H1 (cell line): ENCODE measurements around the gene NFKB1. TPM values are rescaled to one million over a fixed set of nuclear protein-coding genes. Genes with fewer than 3 reads are reported as not detected.

Experiments
- CTCF ChIA-PET: fragments of 300-600 bp; sonication (Branson Sonifier 250); formaldehyde crosslinking; loops from one replicate; lab custom pipeline; 2021; ENCODE audit not compliant: partially characterized antibody; lab: Charles Lee
- POLR2A ChIA-PET: fragments of 300-600 bp; sonication (Branson Sonifier 250); formaldehyde crosslinking; loops from one replicate; lab custom pipeline; 2021; ENCODE audit warnings: inconsistent platforms; ENCODE audit not compliant: partially characterized antibody; lab: Charles Lee
- DNase-seq, 2 experiments: peaks; one replicate each; pipeline versions ENCODE4 v3.0.0 to v3.0.0-alpha.2; 2010 to 2022; ENCODE audit warnings: low spot score in 2 of 2, low read depth in 1 of 2, mixed read lengths in 1 of 2
- FAIRE-seq: peaks from 2 replicates; lab custom pipeline; 2011; peaks lifted over from hg19 to GRCh38; lab: Jason Lieb, UNC
- H2AFZ ChIP-seq: 2 replicates; pipeline ENCODE4 v1.8.1; 2012; ENCODE audit warnings: low read length, inconsistent platforms
- H2AK5ac ChIP-seq: 2 replicates; pipeline ENCODE4 v1.6.1; 2013; ENCODE audit warnings: low read depth, low read length
- H2BK120ac ChIP-seq: replicated peaks from 2 replicates; pipeline ENCODE3; 2013; ENCODE audit warnings: low read depth, low read length, inconsistent platforms
- H2BK12ac ChIP-seq: 2 replicates; pipeline ENCODE4 v1.6.1; 2013; ENCODE audit warnings: low read depth, low read length
- H2BK15ac ChIP-seq: 2 replicates; pipeline ENCODE4 v1.6.1; 2013; ENCODE audit warnings: low read length
- H2BK20ac ChIP-seq: 2 replicates; pipeline ENCODE4 v1.6.1; 2013; ENCODE audit warnings: low read length
- H2BK5ac ChIP-seq: 2 replicates; pipeline ENCODE4 v1.6.1; 2013; ENCODE audit warnings: low read depth, low read length
- H3K14ac ChIP-seq: 2 replicates; pipeline ENCODE4 v1.6.1; 2013; ENCODE audit warnings: inconsistent platforms; ENCODE audit not compliant: insufficient read length
- H3K18ac ChIP-seq: 2 replicates; pipeline ENCODE4 v1.6.1; 2013; ENCODE audit warnings: low read length; ENCODE audit errors: extremely low read depth
- H3K23ac ChIP-seq: 2 replicates; pipeline ENCODE4 v1.6.1; 2013; ENCODE audit warnings: inconsistent platforms; ENCODE audit not compliant: insufficient read length
- H3K23me2 ChIP-seq: 2 replicates; pipeline ENCODE4 v1.6.1; 2013; ENCODE audit warnings: low read depth, low read length
- H3K27ac ChIP-seq: 2 replicates; pipeline ENCODE4 v1.6.1; 2011; ENCODE audit warnings: low read depth, low read length, inconsistent platforms
- H3K27me3 ChIP-seq, 4 experiments: replicated peaks in 1 of 4; 1 replicate in 1 of 4; 2 replicates in 3 of 4; pipeline versions ENCODE4 v1.6.1 to v1.8.1; 2011 to 2013; ENCODE audit warnings: low read length in 3 of 4, mild to moderate bottlenecking in 3 of 4, inconsistent platforms in 2 of 4, mixed read lengths in 2 of 4, moderate library complexity in 1 of 4; ENCODE audit not compliant: control insufficient read depth in 3 of 4, insufficient read depth in 3 of 4; ENCODE audit errors: extremely low read depth in 1 of 4
- H3K36me3 ChIP-seq, 4 experiments: 2 replicates each; pipeline versions ENCODE4 v1.6.1 to v1.8.1; 2011 to 2013; ENCODE audit warnings: mild to moderate bottlenecking in 4 of 4, low read length in 3 of 4, moderate library complexity in 2 of 4, control low read depth in 1 of 4, inconsistent platforms in 1 of 4; ENCODE audit not compliant: insufficient read depth in 4 of 4, control insufficient read depth in 2 of 4
- H3K4ac ChIP-seq: replicated peaks from 2 replicates; pipeline ENCODE3; 2013; ENCODE audit warnings: low read length, low read depth, mixed read lengths, inconsistent platforms; ENCODE audit not compliant: insufficient read length
- H3K4me1 ChIP-seq, 4 experiments: replicated peaks in 1 of 4; 1 replicate in 1 of 4; 2 replicates in 3 of 4; pipeline versions ENCODE4 v1.6.1 to v1.8.1; 2011 to 2013; ENCODE audit warnings: low read length in 3 of 4, inconsistent platforms in 2 of 4, mixed read lengths in 1 of 4; ENCODE audit not compliant: insufficient read depth in 4 of 4, control insufficient read depth in 3 of 4
- H3K4me2 ChIP-seq, 2 experiments: 2 replicates each; pipeline versions ENCODE4 v1.6.1 to v1.8.1; 2011 to 2013; ENCODE audit warnings: low read depth in 2 of 2, low read length in 2 of 2, control low read depth in 1 of 2, inconsistent platforms in 1 of 2, mild to moderate bottlenecking in 1 of 2; ENCODE audit not compliant: insufficient read depth in 1 of 2
- H3K4me3 ChIP-seq, 4 experiments: fragments of 200-600, 300-600 bp in 1 of 4; sonication (generic), shearing (Covaris generic), sonication (Bioruptor Twin) in 1 of 4; 2 replicates each; pipeline versions ENCODE4 v1.5.1 to v1.8.1; 2011 to 2016; ENCODE audit warnings: low read length in 4 of 4, low read depth in 3 of 4, control low read depth in 2 of 4, inconsistent platforms in 2 of 4, mild to moderate bottlenecking in 2 of 4, mixed read lengths in 1 of 4, moderate library complexity in 1 of 4; ENCODE audit not compliant: insufficient read depth in 2 of 4; ENCODE audit errors: extremely low read depth in 1 of 4
- H3K56ac ChIP-seq: replicated peaks from 2 replicates; pipeline ENCODE3; 2013; ENCODE audit warnings: low read depth, mild to moderate bottlenecking, mixed read lengths, low read length, inconsistent platforms; ENCODE audit not compliant: insufficient read length
- H3K79me1 ChIP-seq: 2 replicates; pipeline ENCODE4 v1.6.1; 2013; ENCODE audit warnings: low read depth, low read length, control low read depth
- H3K79me2 ChIP-seq, 2 experiments: 2 replicates each; pipeline versions ENCODE4 v1.6.1 to v1.8.1; 2012 to 2013; ENCODE audit warnings: low read length in 2 of 2, mild to moderate bottlenecking in 2 of 2, inconsistent platforms in 1 of 2; ENCODE audit not compliant: insufficient read depth in 2 of 2, control insufficient read depth in 1 of 2
- H3K9ac ChIP-seq, 4 experiments: replicated peaks in 1 of 4; 1 replicate in 1 of 4; 2 replicates in 3 of 4; pipeline versions ENCODE4 v1.6.1 to v1.8.1; 2011 to 2013; ENCODE audit warnings: low read depth in 3 of 4, low read length in 3 of 4, control low read depth in 2 of 4, mild to moderate bottlenecking in 2 of 4, moderate library complexity in 2 of 4, inconsistent platforms in 1 of 4; ENCODE audit errors: extremely low read depth in 1 of 4
- H3K9me3 ChIP-seq, 2 experiments: 2 replicates each; pipeline versions ENCODE4 v1.6.1 to v1.8.1; 2012 to 2013; ENCODE audit warnings: mild to moderate bottlenecking in 2 of 2, moderate library complexity in 2 of 2, control low read depth in 1 of 2, inconsistent platforms in 1 of 2, low read depth in 1 of 2, low read length in 1 of 2, mixed read lengths in 1 of 2; ENCODE audit not compliant: insufficient read depth in 2 of 2
- H4K20me1 ChIP-seq, 2 experiments: replicated peaks in 1 of 2; 2 replicates each; pipeline versions ENCODE3 to v1.8.1; 2011 to 2013; ENCODE audit warnings: inconsistent platforms in 2 of 2, low read length in 2 of 2, mild to moderate bottlenecking in 1 of 2; ENCODE audit not compliant: insufficient read depth in 2 of 2, control insufficient read depth in 1 of 2
- H4K5ac ChIP-seq: 2 replicates; pipeline ENCODE4 v1.6.1; 2013; ENCODE audit warnings: low read length, low read depth, mixed read lengths, inconsistent platforms; ENCODE audit not compliant: insufficient read length
- H4K8ac ChIP-seq: 2 replicates; pipeline ENCODE4 v1.8.0; 2013; ENCODE audit warnings: mild to moderate bottlenecking, moderate library complexity, low read length, inconsistent platforms; ENCODE audit not compliant: insufficient read depth; ENCODE audit errors: extremely low read depth
- H4K91ac ChIP-seq: replicated peaks from 2 replicates; pipeline ENCODE3; 2013; ENCODE audit warnings: low read length, mixed read lengths, inconsistent platforms; ENCODE audit not compliant: insufficient read length
- BACH1 ChIP-seq: IDR thresholded peaks from 2 replicates; pipeline ENCODE4 v1.6.1; 2012; ENCODE audit warnings: low read length, improper control_type of control experiment
- CBX5 ChIP-seq: fragments of 300-800, 300-1000 bp; sonication (generic); IDR thresholded peaks from 2 replicates; pipeline ENCODE4 v1.7.1; 2016; ENCODE audit warnings: antibody characterized with exemption, low read length, low read depth
- CREB1 ChIP-seq: IDR thresholded peaks from 2 replicates; pipeline ENCODE4 v1.6.1; 2012; ENCODE audit warnings: inconsistent platforms
- EGR1 ChIP-seq: IDR thresholded peaks from 2 replicates; pipeline ENCODE4 v1.6.1; 2011; ENCODE audit warnings: low read depth, low read length, borderline replicate concordance
- JUN ChIP-seq: IDR thresholded peaks from 2 replicates; pipeline ENCODE4 v1.6.1; 2011; ENCODE audit warnings: low read depth, mild to moderate bottlenecking, improper control_type of control experiment, low read length
- MAX ChIP-seq: IDR thresholded peaks from 2 replicates; pipeline ENCODE4 v1.6.1; 2012; ENCODE audit warnings: inconsistent platforms
- RBBP5 ChIP-seq: IDR thresholded peaks from 2 replicates; pipeline ENCODE4 v1.7.1; 2012; ENCODE audit warnings: low read depth, mild to moderate bottlenecking, inconsistent platforms, low read length, moderate library complexity, borderline replicate concordance
- SAP30 ChIP-seq: fragments of 300-600 bp; sonication (generic); IDR thresholded peaks from 2 replicates; pipeline ENCODE4 v1.7.1; 2012; ENCODE audit warnings: low read length, moderate library complexity, mild to moderate bottlenecking, inconsistent platforms; ENCODE audit not compliant: insufficient read depth, insufficient replicate concordance
- SP4 ChIP-seq: IDR thresholded peaks from 2 replicates; pipeline ENCODE4 v1.6.1; 2012; ENCODE audit warnings: low read length, inconsistent platforms
- SRF ChIP-seq: IDR thresholded peaks from 2 replicates; pipeline ENCODE4 v1.6.1; 2011; ENCODE audit warnings: mild to moderate bottlenecking, low read depth, low read length, moderate library complexity
- USF2 ChIP-seq: IDR thresholded peaks from 2 replicates; pipeline ENCODE4 v1.6.1; 2011; ENCODE audit warnings: low read length, improper control_type of control experiment
- WGBS, 2 experiments: shearing (Covaris generic) in 1 of 2; methylation state at CpG; one replicate each; pipeline versions ENCODE4 v1.1.6 to v1.1.7; 2013 to 2015; ENCODE audit warnings: low lambda C conversion rate in 2 of 2, mixed read lengths in 2 of 2, inconsistent platforms in 1 of 2, low coverage in 1 of 2, missing lambda C conversion rate in 1 of 2; ENCODE audit not compliant: insufficient replicate concordance in 2 of 2, insufficient coverage in 1 of 2, insufficient read length in 1 of 2; ENCODE audit errors: extremely low coverage in 1 of 2, missing lambda C conversion rate in 1 of 2; 5-methylcytosine and 5-hydroxymethylcytosine counted together
- polyA plus RNA-seq, 7 experiments: library from polyadenylated mRNA; depleted of rRNA in 3 of 7; stranded (reverse) in 5 of 7; unstranded in 2 of 7; fragments of >200 nt in 5 of 7; fragments of 200-250 nt in 2 of 7; gene quantifications; 1 replicate in 5 of 7; 2 replicates in 1 of 7; 4 replicates in 1 of 7; pipeline versions ENCODE4 v1.2.1 to v1.2.3, GENCODE V29; 2011 to 2013; ENCODE audit warnings: missing spikeins in 2 of 7, mixed read lengths in 2 of 7
- total RNA-seq: library from RNA; stranded (reverse); fragmentation: NEBNext Ultra II Directional; extraction: Animal tissue kit (Norgen Biotek cat#: 25700); gene quantifications from 2 replicates; pipeline ENCODE4 v1.2.1, GENCODE V29; 2021

Gene NFKB1
- total and polyA plus RNA-seq, 2 of the 8 experiments (the other 6 are each of a cell fraction or from before 2014, with no cell fraction given): 2.9 to 6.8 TPM

- H3K18ac ChIP-seq: no peak overlapping the region
- TF ChIP-seq MAX: no peak
- TF ChIP-seq CREB1: no peak
- TF ChIP-seq SAP30: no peak
- TF ChIP-seq JUN: no peak
- no peak for TF ChIP-seq SP4
- no peak for TF ChIP-seq USF2
- TF ChIP-seq RBBP5: no peak
- no peak for TF ChIP-seq SRF
- no peak for TF ChIP-seq CBX5
- TF ChIP-seq BACH1: no peak
- no peak for TF ChIP-seq EGR1
- H3K79me1 ChIP-seq: no peaks in the 10 kb centered on the region
- ChIA-PET CTCF (no interaction called here), POLR2A (interaction anchor here (0.6 kb wide), 1 partner anchor 164 kb away, joined by 3 read pairs; no protein-coding TSS in a partner anchor)
- H3K27me3 ChIP-seq: peaks cover 0 to 1% (median 0%) of the 10 kb centered on the region in 4 experiments; a peak in 1 of 7 replicates
- H2BK15ac ChIP-seq: no peak overlapping the region
- H3K9me3 ChIP-seq: no peaks in the 10 kb centered on the region
- DNase-seq (no peak), FAIRE-seq (no peak)
- no peak overlapping the region for H2BK120ac ChIP-seq
- no peaks in the 10 kb centered on the region; a peak in 2 of 7 replicates for H3K4me1 ChIP-seq
- no peaks in the 10 kb centered on the region for H3K36me3 ChIP-seq
- no peak overlapping the region for H3K14ac ChIP-seq
- no peak overlapping the region for H4K8ac ChIP-seq
- no peak overlapping the region for H3K4ac ChIP-seq
- no peak overlapping the region for H3K4me2 ChIP-seq
- H3K23me2 ChIP-seq: no peaks in the 10 kb centered on the region
- no peak overlapping the region for H4K91ac ChIP-seq
- no peak overlapping the region for H2BK5ac ChIP-seq
- no peak overlapping the region for H4K5ac ChIP-seq
- no peak overlapping the region for H2BK12ac ChIP-seq
- no peak overlapping the region for H3K23ac ChIP-seq
- H2BK20ac ChIP-seq: no peak overlapping the region
- H2AFZ ChIP-seq: no peak overlapping the region
- H3K79me2 ChIP-seq: no peaks in the 10 kb centered on the region
- no peak overlapping the region for H3K4me3 ChIP-seq
- H2AK5ac ChIP-seq: no peak overlapping the region
- H3K9ac ChIP-seq: no peak overlapping the region
- H3K56ac ChIP-seq: no peak overlapping the region
- WGBS, 2 experiments: 82% methylated on average over 4 of the region's 4 CpGs; no CpG with 5 or more reads in 1 of the 2 experiments
- no peak overlapping the region for H3K27ac ChIP-seq
- H4K20me1 ChIP-seq: no peaks in the 10 kb centered on the region
Observed at GRCh38 chr4:102526532-102526931, 25.4 kb downstream of the NFKB1 start.
